CD4-positive, alpha-beta T cell treated with Interleukin-6 at 100 ng/mL for 8 hours (primary cell): ENCODE measurements around the gene S100A1.
"Not testable (repeated sequence)": the region's sequence is repeated elsewhere in the genome, so short reads cannot be mapped to it uniquely, and the experiment has no call there.

Experiments
- DNase-seq: peaks from one replicate; pipeline ENCODE4 v3.0.0-alpha.2; 2020; ENCODE audit warnings: mixed read lengths, low spot score

S100A1 gene

GRCh38 chr1:153658400-153659174 is 30.4 kb downstream of the S100A1 start, which contains the start of gene SNAPIN:
SNAPIN (plus strand) TSS chr1:153658703; CDS start chr1:153658744, 41 bp downstream.
- peak; percentile 86 for DNase-seq

DNA sequence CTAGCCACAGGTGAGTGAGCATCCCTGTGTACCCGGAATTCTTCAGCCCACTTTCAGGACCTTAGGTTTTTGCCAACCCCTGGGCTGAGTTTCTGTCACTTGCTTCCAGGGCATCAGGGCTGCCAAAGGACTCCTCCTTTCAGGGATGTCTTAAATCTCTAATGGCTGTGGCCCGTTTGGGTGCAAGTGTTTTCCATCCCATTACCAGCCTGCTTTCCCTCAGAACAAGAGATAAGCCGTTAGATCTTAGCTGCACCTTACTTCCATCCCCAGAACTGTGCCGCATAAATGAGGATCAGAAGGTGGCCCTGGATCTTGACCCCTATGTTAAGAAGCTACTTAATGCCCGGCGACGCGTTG is 30.9 kb downstream of the S100A1 start:
- DNase-seq = no peak

DNA sequence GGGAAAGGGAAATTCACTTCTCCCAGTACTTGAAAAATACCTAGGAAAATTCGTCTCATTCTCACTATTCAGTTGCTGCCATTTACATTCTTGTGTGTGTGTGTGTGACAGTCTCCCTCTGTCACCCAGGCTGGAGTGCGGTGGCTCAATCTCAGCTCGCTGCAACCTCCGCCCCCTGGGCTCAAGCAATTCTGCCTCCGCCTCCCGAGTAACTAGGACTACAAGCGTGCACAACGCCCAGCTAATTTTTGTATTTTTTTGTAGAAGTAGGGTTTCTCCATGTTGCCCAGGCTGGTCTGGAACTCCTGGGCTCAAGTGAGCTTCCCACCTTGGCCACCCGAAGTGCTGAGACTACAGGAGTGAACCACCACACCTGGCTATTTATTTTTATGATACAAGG is 31.4 kb downstream of the S100A1 start:
- no peak for DNase-seq

DNA sequence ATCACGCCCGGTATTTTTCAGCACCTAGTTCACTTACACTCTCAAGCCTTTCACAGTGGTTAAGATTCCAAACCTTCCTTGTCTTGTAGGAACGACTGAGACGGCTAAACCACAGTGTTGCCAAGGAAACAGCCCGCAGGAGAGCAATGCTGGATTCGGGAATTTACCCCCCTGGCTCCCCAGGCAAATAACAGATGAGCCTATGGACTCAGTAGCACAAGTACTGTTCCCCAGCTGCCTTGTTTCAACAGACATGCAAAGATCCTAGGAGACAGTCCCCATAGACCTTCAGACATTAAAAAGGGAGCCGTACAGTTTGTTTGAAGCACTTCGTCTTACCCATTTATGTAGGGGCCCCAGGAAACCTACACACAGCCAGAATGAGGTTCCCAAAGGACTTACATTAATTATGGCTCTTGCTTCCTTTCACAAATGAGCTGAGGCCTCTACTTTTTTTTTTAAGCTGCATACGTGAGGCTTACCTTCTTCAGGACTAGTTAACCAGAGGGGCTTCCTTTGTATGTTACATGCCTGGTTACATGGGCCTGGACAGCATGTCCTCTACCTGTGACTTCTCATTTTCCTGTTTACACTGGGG is 33.0 kb downstream of the S100A1 start:
- no peak for DNase-seq

DNA sequence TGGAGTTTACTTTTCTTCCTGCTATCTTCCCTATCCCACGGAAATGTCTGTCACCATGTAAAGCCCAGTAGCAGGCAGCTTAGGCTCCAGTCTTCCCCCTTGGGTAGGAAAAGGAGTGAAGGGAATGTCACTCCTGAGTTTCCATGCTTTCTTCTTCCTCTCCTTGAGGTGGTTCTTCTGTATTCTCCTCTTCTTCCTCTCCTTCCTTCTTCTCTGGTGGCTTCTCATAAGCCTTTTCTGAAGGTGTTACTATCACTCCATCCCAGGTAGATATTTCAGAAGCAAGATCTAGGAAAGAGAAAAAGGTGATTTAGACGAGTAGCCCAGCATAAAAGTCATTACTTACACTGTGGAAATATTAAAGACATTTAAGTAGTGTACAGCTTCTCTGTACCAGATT is 34.0 kb downstream of the S100A1 start:
- DNase-seq = no peak

- no peak for DNase-seq
Measured at GRCh38 chr1:153663211-153663610, 35.0 kb downstream of the S100A1 start.

DNA sequence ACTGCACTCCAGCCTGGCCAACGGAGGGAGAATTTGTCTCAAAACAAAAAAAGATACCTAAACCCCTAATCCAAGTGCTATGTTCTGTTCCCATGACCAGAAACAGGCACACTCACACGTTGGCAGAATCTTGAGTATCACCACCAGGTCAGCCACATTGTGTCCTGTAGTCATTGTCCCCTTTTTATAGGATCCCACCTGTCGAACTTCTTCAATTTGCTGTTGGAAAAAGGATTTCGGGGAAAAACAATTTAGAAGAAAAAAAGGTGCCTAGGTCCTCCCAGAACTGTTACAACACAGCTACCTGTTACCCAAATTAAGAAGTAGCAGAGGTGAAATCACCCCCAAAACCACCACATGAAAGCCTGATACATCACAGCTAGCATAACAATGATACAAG is 39.2 kb downstream of the S100A1 start:
- no peak for DNase-seq

GRCh38 chr1:153668672-153669071 is 40.4 kb downstream of the S100A1 start:
- DNase-seq = not testable (repeated sequence)

DNA sequence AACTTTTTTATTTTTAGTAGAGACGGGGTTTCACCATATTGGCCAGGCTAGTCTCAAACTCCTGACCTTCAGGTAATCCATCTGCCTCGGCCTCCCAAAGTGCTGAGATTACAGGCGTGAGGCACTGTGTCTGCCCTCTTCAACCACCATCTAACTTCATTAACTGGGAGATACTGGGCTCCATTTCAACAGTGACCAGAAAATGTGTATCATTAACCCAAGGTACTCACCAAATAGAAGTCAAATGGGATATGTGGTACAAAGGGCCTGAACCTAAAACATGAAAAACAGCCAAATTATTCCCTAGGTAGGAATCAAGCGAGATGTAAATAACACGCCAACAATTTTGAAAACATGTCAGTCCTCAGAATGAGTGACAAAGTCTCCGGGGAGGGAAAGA is 41.4 kb downstream of the S100A1 start:
- no peak for DNase-seq

DNA sequence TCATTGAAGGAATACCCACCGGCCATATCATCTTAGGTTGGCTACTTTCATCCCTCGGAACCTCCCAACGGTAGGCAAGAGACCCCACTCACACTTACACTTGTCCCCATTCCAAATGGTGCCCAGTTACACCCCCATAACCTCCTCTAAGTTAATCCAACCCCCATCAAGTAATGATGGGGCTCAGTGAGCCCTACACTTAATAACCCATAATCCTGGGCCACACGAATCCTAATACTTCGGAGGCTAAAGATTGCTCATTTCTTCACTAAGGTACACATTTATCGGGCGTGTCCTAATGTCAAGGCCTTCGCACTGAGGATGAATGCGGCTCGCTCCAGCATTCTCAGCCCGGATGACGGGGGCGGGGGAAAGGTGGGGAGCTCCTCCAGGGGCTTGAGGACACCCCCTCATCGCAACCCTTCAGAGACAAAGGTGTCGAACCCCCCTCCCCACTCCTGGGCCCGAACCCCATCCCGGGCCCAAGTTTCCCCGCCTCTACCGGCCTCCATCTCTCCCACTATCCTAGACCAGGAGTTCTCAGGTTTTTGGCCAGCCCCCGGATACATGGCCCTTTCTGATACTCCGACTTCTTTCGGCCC is 42.1 kb downstream of the S100A1 start:
- DNase-seq = no peak

- DNase-seq = peak; percentile 99
Measured at GRCh38 chr1:153670859-153671627, 42.8 kb downstream of the S100A1 start, which contains the start of gene ILF2. ILF2 (minus strand) TSS chr1:153670993; CDS start chr1:153670922, 71 bp downstream.

DNA sequence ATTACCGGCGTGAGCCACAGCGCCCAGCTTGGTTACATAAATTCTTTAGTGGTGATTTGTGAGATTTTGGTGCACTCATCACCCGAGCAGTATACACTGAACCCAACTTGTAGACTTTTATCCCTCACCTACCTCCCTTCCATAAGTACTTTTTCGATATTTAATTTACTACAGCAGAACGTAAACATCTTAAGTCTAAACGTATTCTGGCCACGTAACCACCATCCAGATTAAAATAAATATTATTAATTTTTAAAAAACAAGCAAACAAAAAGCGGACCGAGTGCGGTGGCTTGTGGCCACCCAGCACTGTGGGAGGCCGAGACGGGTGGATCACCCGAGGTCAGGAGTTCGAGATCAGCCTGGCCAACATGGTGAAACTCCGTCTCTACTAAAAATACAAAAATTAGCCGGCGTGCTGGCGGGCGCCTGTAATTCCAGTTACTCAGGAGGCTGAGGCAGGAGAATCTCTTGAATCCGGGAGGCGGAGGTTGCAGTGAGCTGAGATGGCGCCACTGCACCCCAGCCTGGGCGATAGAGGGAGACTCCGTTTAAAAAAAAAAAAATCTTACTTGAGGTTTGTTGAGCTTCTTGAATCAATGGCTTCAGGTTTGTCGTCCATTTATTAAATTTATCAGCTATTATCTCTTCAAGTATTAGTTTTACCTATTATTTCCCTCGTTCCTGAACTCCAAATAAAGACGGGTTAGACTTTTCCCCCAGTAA is 43.6 kb downstream of the S100A1 start:
- not testable (repeated sequence) for DNase-seq

DNA sequence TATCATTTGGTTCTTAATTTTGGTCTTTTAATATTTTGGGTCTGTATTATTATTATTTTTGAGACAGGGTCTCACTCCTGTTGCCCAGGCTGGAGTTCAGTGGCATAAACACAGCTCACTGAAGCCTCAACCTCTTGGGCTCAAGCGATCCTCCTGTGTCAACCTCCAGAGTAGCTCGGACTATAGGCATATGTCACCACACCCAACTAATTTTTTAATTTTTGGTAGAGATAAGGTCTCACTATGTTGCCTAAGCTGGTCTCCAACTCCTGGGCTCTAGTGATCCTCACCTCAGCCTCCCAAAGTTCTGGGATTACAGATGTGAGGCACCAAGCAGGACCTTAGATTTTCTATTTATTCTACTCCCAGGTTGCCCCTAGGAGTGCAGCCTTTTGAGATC is 45.3 kb downstream of the S100A1 start:
- DNase-seq = no peak

GRCh38 chr1:153677718-153678518 is 49.7 kb downstream of the S100A1 start:
- peak; percentile 43 for DNase-seq

DNA sequence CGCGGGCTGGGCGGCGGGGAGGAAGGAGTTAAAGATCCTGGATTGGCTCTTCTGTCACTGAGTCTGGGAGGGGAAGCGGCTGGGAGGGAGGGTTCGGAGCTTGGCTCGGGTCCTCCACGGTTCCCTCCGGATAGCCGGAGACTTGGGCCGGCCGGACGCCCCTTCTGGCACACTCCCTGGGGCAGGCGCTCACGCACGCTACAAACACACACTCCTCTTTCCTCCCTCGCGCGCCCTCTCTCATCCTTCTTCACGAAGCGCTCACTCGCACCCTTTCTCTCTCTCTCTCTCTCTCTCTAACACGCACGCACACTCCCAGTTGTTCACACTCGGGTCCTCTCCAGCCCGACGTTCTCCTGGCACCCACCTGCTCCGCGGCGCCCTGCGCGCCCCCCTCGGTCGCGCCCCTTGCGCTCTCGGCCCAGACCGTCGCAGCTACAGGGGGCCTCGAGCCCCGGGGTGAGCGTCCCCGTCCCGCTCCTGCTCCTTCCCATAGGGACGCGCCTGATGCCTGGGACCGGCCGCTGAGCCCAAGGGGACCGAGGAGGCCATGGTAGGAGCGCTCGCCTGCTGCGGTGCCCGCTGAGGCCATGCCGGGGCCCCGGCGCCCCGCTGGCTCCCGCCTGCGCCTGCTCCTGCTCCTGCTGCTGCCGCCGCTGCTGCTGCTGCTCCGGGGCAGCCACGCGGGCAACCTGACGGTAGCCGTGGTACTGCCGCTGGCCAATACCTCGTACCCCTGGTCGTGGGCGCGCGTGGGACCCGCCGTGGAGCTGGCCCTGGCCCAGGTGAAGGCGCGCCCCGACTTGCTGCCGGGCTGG is 50.5 kb downstream of the S100A1 start, which contains the start of gene NPR1:
Gene NPR1 (plus strand): TSS at position 170 of the 818 bp plus-strand sequence. CDS start 421 bp downstream, at position 591.
- no peak for DNase-seq

DNA sequence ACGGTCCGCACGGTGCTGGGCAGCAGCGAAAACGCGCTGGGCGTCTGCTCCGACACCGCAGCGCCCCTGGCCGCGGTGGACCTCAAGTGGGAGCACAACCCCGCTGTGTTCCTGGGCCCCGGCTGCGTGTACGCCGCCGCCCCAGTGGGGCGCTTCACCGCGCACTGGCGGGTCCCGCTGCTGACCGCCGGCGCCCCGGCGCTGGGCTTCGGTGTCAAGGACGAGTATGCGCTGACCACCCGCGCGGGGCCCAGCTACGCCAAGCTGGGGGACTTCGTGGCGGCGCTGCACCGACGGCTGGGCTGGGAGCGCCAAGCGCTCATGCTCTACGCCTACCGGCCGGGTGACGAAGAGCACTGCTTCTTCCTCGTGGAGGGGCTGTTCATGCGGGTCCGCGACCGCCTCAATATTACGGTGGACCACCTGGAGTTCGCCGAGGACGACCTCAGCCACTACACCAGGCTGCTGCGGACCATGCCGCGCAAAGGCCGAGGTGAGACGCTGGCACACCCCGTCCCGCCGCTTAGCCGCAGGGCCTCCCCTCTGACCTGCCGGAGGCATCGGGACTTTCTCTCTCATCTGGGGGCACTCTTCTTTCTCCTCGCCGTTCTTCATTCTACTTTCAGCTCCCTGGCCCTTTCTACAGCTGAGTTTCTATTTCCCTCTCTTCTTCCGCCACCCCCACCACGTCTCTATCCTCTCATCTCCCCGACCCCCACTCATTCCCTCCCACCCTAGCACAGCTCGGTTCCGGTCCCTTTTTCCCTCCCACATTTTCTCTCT is 51.3 kb downstream of the S100A1 start:
- no peak for DNase-seq

- no peak for DNase-seq
Measured at GRCh38 chr1:153680120-153680403, 51.8 kb downstream of the S100A1 start.
